ENCODE measurements around the gene DCLK2.

Gene DCLK2

DNA sequence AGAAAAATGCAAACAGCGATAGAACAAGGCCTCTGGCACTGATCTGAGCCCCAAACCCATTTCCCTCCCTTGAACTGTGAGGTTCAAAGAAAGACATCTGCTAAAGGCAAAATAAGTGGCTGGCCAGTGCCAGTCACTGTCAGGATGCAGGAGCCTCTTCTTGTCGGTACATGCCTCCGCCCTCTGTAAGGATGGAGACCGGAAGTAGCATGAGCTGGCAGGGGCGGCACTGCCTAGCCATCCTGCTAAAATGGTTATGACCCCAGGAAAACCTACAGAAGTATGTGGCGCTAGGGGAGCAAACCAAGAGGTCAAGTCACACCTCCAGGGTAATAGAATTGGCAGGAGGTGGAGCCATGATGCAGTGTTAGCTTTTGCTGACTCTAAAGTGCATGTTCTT, 180.3 kb downstream of the DCLK2 start:
- Histone ChIP-seq H3K4me1 (ENCODE audit: control insufficient read depth, insufficient read depth, low read length, poor library complexity, severe bottlenecking) (no peaks in the 10 kb centered on the region), H3K27ac (ENCODE audit: low read depth, low read length, severe bottlenecking) (no peak overlapping the region), H3K4me3 (ENCODE audit: extremely low read depth, insufficient read depth, low read length, poor library complexity, severe bottlenecking) (no peak overlapping the region), H3K36me3 (ENCODE audit: control insufficient read depth, insufficient read depth, low read length) (no peaks in the 10 kb centered on the region), H3K9me3 (ENCODE audit: control insufficient read depth, low read length) (no peaks in the 10 kb centered on the region)
- WGBS, 2 experiments (ENCODE audit: insufficient coverage in 2 of 2): 94 to 98% methylated on average over 6 of the region's 6 CpGs

GRCh38 chr4:150259861-150260567, 181.8 kb downstream of the DCLK2 start:
- 77 to 83% methylated on average over 6 of the region's 8 CpGs for whole genome bisulfite sequencing, 2 experiments (ENCODE audit: insufficient coverage in 2 of 2)
- H3K9me3 ChIP-seq (ENCODE audit: control insufficient read depth, low read length): no peaks in the 10 kb centered on the region
- no peaks in the 10 kb centered on the region for H3K4me1 ChIP-seq (ENCODE audit: control insufficient read depth, insufficient read depth, low read length, poor library complexity, severe bottlenecking)
- peak overlapping the region; percentile 41 for H3K27ac ChIP-seq (ENCODE audit: low read depth, low read length, severe bottlenecking)
- H3K4me3 ChIP-seq (ENCODE audit: extremely low read depth, insufficient read depth, low read length, poor library complexity, severe bottlenecking): no peak overlapping the region
- H3K36me3 ChIP-seq (ENCODE audit: control insufficient read depth, insufficient read depth, low read length): no peaks in the 10 kb centered on the region

DNA sequence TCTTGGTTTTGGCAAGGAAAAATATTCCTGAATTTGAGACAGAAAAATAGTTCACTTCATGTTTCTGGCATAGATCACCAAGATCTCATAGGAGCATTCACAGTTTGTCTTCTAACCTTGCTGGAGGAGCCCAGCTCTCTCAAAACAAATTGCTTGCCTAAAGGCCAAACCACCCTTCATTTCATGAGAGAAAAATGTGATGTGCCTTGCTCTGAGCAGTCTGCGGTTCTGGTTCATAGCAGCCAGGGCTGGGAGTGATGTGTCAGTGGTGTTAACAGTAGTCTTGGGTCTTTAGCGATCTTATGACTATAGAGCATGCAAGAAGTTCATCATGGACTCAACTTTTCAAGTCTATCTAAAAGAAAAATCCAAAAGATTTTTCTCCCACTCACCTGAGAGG, 183.3 kb downstream of the DCLK2 start:
- H3K27ac ChIP-seq (ENCODE audit: low read depth, low read length, severe bottlenecking): no peak overlapping the region
- 100% methylated on average over 1 of the region's 2 CpGs; no CpG with 5 or more reads in 1 of the 2 experiments for WGBS, 2 experiments (ENCODE audit: insufficient coverage in 2 of 2)
- no peaks in the 10 kb centered on the region for H3K9me3 ChIP-seq (ENCODE audit: control insufficient read depth, low read length)
- no peak overlapping the region for H3K4me3 ChIP-seq (ENCODE audit: extremely low read depth, insufficient read depth, low read length, poor library complexity, severe bottlenecking)
- peaks cover 4% of the 10 kb centered on the region for H3K36me3 ChIP-seq (ENCODE audit: control insufficient read depth, insufficient read depth, low read length)
- H3K4me1 ChIP-seq (ENCODE audit: control insufficient read depth, insufficient read depth, low read length, poor library complexity, severe bottlenecking): no peaks in the 10 kb centered on the region

- Histone ChIP-seq H3K4me3 (ENCODE audit: extremely low read depth, insufficient read depth, low read length, poor library complexity, severe bottlenecking) (no peak overlapping the region), H3K9me3 (ENCODE audit: control insufficient read depth, low read length) (no peaks in the 10 kb centered on the region), H3K27ac (ENCODE audit: low read depth, low read length, severe bottlenecking) (no peak overlapping the region), H3K36me3 (ENCODE audit: control insufficient read depth, insufficient read depth, low read length) (peaks cover 4% of the 10 kb centered on the region), H3K4me1 (ENCODE audit: control insufficient read depth, insufficient read depth, low read length, poor library complexity, severe bottlenecking) (no peaks in the 10 kb centered on the region)
- 89 to 95% methylated on average over 6 of the region's 6 CpGs for WGBS, 2 experiments (ENCODE audit: insufficient coverage in 2 of 2)
Observed at GRCh38 chr4:150262611-150263010, 184.4 kb downstream of the DCLK2 start.

GRCh38 chr4:150264595-150265161, 186.4 kb downstream of the DCLK2 start:
- H3K27ac ChIP-seq (ENCODE audit: low read depth, low read length, severe bottlenecking): no peak overlapping the region
- WGBS, 2 experiments (ENCODE audit: insufficient coverage in 2 of 2): 85 to 88% methylated on average over 3 to 4 of the region's 6 CpGs
- no peaks in the 10 kb centered on the region for H3K9me3 ChIP-seq (ENCODE audit: control insufficient read depth, low read length)
- peaks cover 4% of the 10 kb centered on the region for H3K36me3 ChIP-seq (ENCODE audit: control insufficient read depth, insufficient read depth, low read length)
- no peaks in the 10 kb centered on the region for H3K4me1 ChIP-seq (ENCODE audit: control insufficient read depth, insufficient read depth, low read length, poor library complexity, severe bottlenecking)
- H3K4me3 ChIP-seq (ENCODE audit: extremely low read depth, insufficient read depth, low read length, poor library complexity, severe bottlenecking): no peak overlapping the region

- no CpG with 5 or more reads among the region's 1 CpG for WGBS, 2 experiments (ENCODE audit: insufficient coverage in 2 of 2)
- H3K36me3 ChIP-seq (ENCODE audit: control insufficient read depth, insufficient read depth, low read length): peaks cover 4% of the 10 kb centered on the region
- H3K9me3 ChIP-seq (ENCODE audit: control insufficient read depth, low read length): no peaks in the 10 kb centered on the region
- no peak overlapping the region for H3K4me3 ChIP-seq (ENCODE audit: extremely low read depth, insufficient read depth, low read length, poor library complexity, severe bottlenecking)
- no peak overlapping the region for H3K27ac ChIP-seq (ENCODE audit: low read depth, low read length, severe bottlenecking)
- H3K4me1 ChIP-seq (ENCODE audit: control insufficient read depth, insufficient read depth, low read length, poor library complexity, severe bottlenecking): no peaks in the 10 kb centered on the region
Observed at GRCh38 chr4:150265806-150266205, 187.6 kb downstream of the DCLK2 start.

DNA sequence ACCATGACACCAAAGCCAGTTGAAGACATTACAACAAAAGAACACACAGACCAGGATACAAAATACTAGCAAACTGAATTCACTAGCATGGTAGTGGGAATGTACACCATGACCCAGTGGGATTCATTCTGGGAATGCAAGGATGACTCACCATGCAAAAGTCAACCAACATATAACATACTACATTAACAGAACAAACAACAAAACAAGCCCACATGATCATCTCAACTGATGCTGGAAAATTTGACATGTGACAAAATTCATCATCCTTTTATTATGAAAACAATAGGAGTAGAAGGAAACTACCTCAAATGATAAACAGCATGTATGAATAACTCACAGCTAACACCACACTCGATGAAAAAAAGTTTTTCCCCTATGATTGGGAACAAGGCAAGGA, 190.2 kb downstream of the DCLK2 start:
- H3K9me3 ChIP-seq (ENCODE audit: control insufficient read depth, low read length): no peaks in the 10 kb centered on the region
- peaks cover 4% of the 10 kb centered on the region for H3K36me3 ChIP-seq (ENCODE audit: control insufficient read depth, insufficient read depth, low read length)
- no peak overlapping the region for H3K27ac ChIP-seq (ENCODE audit: low read depth, low read length, severe bottlenecking)
- WGBS, 2 experiments (ENCODE audit: insufficient coverage in 2 of 2): 88% methylated on average over 1 of the region's 1 CpG; no CpG with 5 or more reads in 1 of the 2 experiments
- H3K4me3 ChIP-seq (ENCODE audit: extremely low read depth, insufficient read depth, low read length, poor library complexity, severe bottlenecking): no peak overlapping the region
- no peaks in the 10 kb centered on the region for H3K4me1 ChIP-seq (ENCODE audit: control insufficient read depth, insufficient read depth, low read length, poor library complexity, severe bottlenecking)

GRCh38 chr4:150278206-150278605, 200.0 kb downstream of the DCLK2 start:
- H3K36me3 ChIP-seq (ENCODE audit: control insufficient read depth, insufficient read depth, low read length): no peaks in the 10 kb centered on the region
- H3K9me3 ChIP-seq (ENCODE audit: control insufficient read depth, low read length): no peaks in the 10 kb centered on the region
- no peak overlapping the region for H3K27ac ChIP-seq (ENCODE audit: low read depth, low read length, severe bottlenecking)
- H3K4me1 ChIP-seq (ENCODE audit: control insufficient read depth, insufficient read depth, low read length, poor library complexity, severe bottlenecking): peaks cover 34% of the 10 kb centered on the region
- 83 to 94% methylated on average over 2 of the region's 2 CpGs for WGBS, 2 experiments (ENCODE audit: insufficient coverage in 2 of 2)
- H3K4me3 ChIP-seq (ENCODE audit: extremely low read depth, insufficient read depth, low read length, poor library complexity, severe bottlenecking): no peak overlapping the region

DNA sequence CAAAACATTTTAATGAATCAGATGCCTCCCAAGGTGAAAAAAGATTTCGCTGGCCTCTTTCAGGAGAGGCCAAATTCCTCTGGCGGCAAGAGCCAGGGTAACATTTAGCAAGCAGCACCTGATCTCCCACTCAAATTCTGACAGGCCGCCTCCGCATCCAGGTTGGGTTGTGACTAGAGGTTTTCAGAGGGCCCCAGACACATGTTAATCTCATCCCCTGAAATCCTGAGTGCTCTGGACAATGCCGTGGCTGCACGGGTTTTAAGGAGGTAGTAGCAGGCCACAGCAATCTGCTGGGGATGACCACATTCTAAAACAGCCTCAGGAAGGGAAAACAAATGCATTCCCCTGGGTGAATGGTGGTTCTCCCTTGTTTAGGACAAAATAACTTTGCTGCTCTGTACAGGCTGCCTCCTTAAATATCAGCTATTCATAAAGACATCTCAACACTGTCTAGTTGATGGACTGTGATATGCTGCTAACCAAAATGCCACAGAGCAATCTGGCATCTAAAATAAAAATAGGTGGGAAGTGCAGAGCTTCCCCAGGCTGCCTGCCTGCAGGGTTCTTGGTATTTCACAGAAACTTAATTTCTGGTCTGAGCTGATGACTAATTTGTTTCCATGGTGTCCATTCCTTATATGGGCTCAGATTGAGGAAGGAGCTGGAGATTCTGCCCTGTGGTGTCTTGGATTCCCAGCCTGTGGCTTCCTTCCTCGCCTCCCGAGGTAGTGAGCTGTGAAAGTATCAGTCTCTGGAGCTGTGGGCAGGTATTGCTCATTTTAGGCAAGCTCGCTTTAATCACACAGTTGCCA, 202.0 kb downstream of the DCLK2 start:
- Histone ChIP-seq H3K4me1 (ENCODE audit: control insufficient read depth, insufficient read depth, low read length, poor library complexity, severe bottlenecking) (peaks cover 34% of the 10 kb centered on the region), H3K27ac (ENCODE audit: low read depth, low read length, severe bottlenecking) (peak overlapping the region; percentile 94), H3K36me3 (ENCODE audit: control insufficient read depth, insufficient read depth, low read length) (no peaks in the 10 kb centered on the region), H3K9me3 (ENCODE audit: control insufficient read depth, low read length) (no peaks in the 10 kb centered on the region), H3K4me3 (ENCODE audit: extremely low read depth, insufficient read depth, low read length, poor library complexity, severe bottlenecking) (peak overlapping the region; percentile 5)
- 76 to 85% methylated on average over 3 to 6 of the region's 9 CpGs for WGBS, 2 experiments (ENCODE audit: insufficient coverage in 2 of 2)

- 85 to 95% methylated on average over 6 of the region's 8 CpGs for WGBS, 2 experiments (ENCODE audit: insufficient coverage in 2 of 2)
- Histone ChIP-seq H3K36me3 (ENCODE audit: control insufficient read depth, insufficient read depth, low read length) (no peaks in the 10 kb centered on the region), H3K27ac (ENCODE audit: low read depth, low read length, severe bottlenecking) (peak overlapping the region; percentile 94), H3K9me3 (ENCODE audit: control insufficient read depth, low read length) (no peaks in the 10 kb centered on the region), H3K4me1 (ENCODE audit: control insufficient read depth, insufficient read depth, low read length, poor library complexity, severe bottlenecking) (peaks cover 34% of the 10 kb centered on the region), H3K4me3 (ENCODE audit: extremely low read depth, insufficient read depth, low read length, poor library complexity, severe bottlenecking) (no peak overlapping the region)
Observed at GRCh38 chr4:150280975-150281374, 202.7 kb downstream of the DCLK2 start.

All from mesodermal cell (in vitro differentiated cells).